Measurements from ENCODE around the gene EHF. TPM values are rescaled to one million over a fixed set of nuclear protein-coding genes. Genes with fewer than 3 reads are reported as not detected.
A peak's percentile ranks its signal among the peaks of the same experiment; 100 is the strongest.

Gene EHF
- total RNA-seq, 1 donor from 2014 or later = 0.25 TPM

- no peaks in the 10 kb centered on the region for H4K20me1 ChIP-seq (ENCODE audit: insufficient read depth, low read length)
- no peak for FAIRE-seq
- peaks cover 6% of the 10 kb centered on the region for H3K4me1 ChIP-seq (ENCODE audit: insufficient read depth, low read length)
- H3K79me2 ChIP-seq (ENCODE audit: insufficient read depth, low read length) = no peaks in the 10 kb centered on the region
- H3K9ac ChIP-seq (ENCODE audit: low read length) = no peak overlapping the region
- Mint-ChIP-seq H3K27me3 (ENCODE audit: low read depth, unreplicated experiment) (no peaks in the 10 kb centered on the region), H3K36me3 (ENCODE audit: low read depth, unreplicated experiment) (no peaks in the 10 kb centered on the region), H3K4me3 (ENCODE audit: unreplicated experiment) (no peak overlapping the region), H3K4me1 (ENCODE audit: low read depth, unreplicated experiment) (peaks cover 17% of the 10 kb centered on the region), H3K9me3 (ENCODE audit: unreplicated experiment) (no peaks in the 10 kb centered on the region), H3K27ac (ENCODE audit: unreplicated experiment) (no peak overlapping the region)
- H2AFZ ChIP-seq (ENCODE audit: low read depth, low read length) = no peak overlapping the region
- no peak overlapping the region for H3K27ac ChIP-seq (ENCODE audit: low read depth, low read length)
- no peak overlapping the region for H3K4me3 ChIP-seq (ENCODE audit: insufficient read depth, low read depth, low read length)
- H3K27me3 ChIP-seq (ENCODE audit: insufficient read depth, low read length) = no peaks in the 10 kb centered on the region
- H3K4me2 ChIP-seq (ENCODE audit: low read length) = no peak overlapping the region
- no peaks in the 10 kb centered on the region for H3K36me3 ChIP-seq (ENCODE audit: insufficient read depth, low read length)
- no peak for TF ChIP-seq EZH2 (IDR thresholded peaks at IDR 0.05; ENCODE audit: insufficient read depth, low read length)
- TF ChIP-seq CTCF (IDR thresholded peaks at IDR 0.05; ENCODE audit: insufficient read depth, low read depth, low read length) = no peak
- H3K9me3 ChIP-seq (ENCODE audit: insufficient read depth, low read depth, low read length) = no peaks in the 10 kb centered on the region
- no peak for DNase-seq (ENCODE audit: low read depth)
Observed at GRCh38 chr11:34639545-34639944, 18.7 kb downstream of the EHF start.

- FAIRE-seq = no peak
- no peak for DNase-seq (ENCODE audit: low read depth)
- no peak overlapping the region for H3K9ac ChIP-seq (ENCODE audit: low read length)
- no peak overlapping the region for H3K27ac ChIP-seq (ENCODE audit: low read depth, low read length)
- H3K4me3 ChIP-seq (ENCODE audit: insufficient read depth, low read depth, low read length) = no peak overlapping the region
- TF ChIP-seq CTCF (IDR thresholded peaks at IDR 0.05; ENCODE audit: insufficient read depth, low read depth, low read length) (no peak), EZH2 (IDR thresholded peaks at IDR 0.05; ENCODE audit: insufficient read depth, low read length) (no peak)
- Mint-ChIP-seq H3K9me3 (ENCODE audit: unreplicated experiment) (no peaks in the 10 kb centered on the region), H3K4me1 (ENCODE audit: low read depth, unreplicated experiment) (peaks cover 24% of the 10 kb centered on the region), H3K27ac (ENCODE audit: unreplicated experiment) (peak overlapping the region; percentile 34), H3K4me3 (ENCODE audit: unreplicated experiment) (no peak overlapping the region), H3K36me3 (ENCODE audit: low read depth, unreplicated experiment) (no peaks in the 10 kb centered on the region), H3K27me3 (ENCODE audit: low read depth, unreplicated experiment) (no peaks in the 10 kb centered on the region)
- H3K36me3 ChIP-seq (ENCODE audit: insufficient read depth, low read length) = no peaks in the 10 kb centered on the region
- H3K9me3 ChIP-seq (ENCODE audit: insufficient read depth, low read depth, low read length) = no peaks in the 10 kb centered on the region
- no peak overlapping the region for H3K4me2 ChIP-seq (ENCODE audit: low read length)
- H3K27me3 ChIP-seq (ENCODE audit: insufficient read depth, low read length) = no peaks in the 10 kb centered on the region
- peaks cover 13% of the 10 kb centered on the region for H3K4me1 ChIP-seq (ENCODE audit: insufficient read depth, low read length)
- no peaks in the 10 kb centered on the region for H3K79me2 ChIP-seq (ENCODE audit: insufficient read depth, low read length)
- no peak overlapping the region for H2AFZ ChIP-seq (ENCODE audit: low read depth, low read length)
- H4K20me1 ChIP-seq (ENCODE audit: insufficient read depth, low read length) = no peaks in the 10 kb centered on the region
Observed at GRCh38 chr11:34640050-34640923, 19.4 kb downstream of the EHF start.

GRCh38 chr11:34640924-34641275, 20.0 kb downstream of the EHF start:
- TF ChIP-seq CTCF (IDR thresholded peaks at IDR 0.05; ENCODE audit: insufficient read depth, low read depth, low read length) (no peak), EZH2 (IDR thresholded peaks at IDR 0.05; ENCODE audit: insufficient read depth, low read length) (no peak)
- H2AFZ ChIP-seq (ENCODE audit: low read depth, low read length) = no peak overlapping the region
- H3K27ac ChIP-seq (ENCODE audit: low read depth, low read length) = no peak overlapping the region
- Mint-ChIP-seq H3K4me1 (ENCODE audit: low read depth, unreplicated experiment) (peaks cover 29% of the 10 kb centered on the region), H3K9me3 (ENCODE audit: unreplicated experiment) (no peaks in the 10 kb centered on the region), H3K4me3 (ENCODE audit: unreplicated experiment) (no peak overlapping the region), H3K36me3 (ENCODE audit: low read depth, unreplicated experiment) (no peaks in the 10 kb centered on the region), H3K27ac (ENCODE audit: unreplicated experiment) (peak overlapping the region; percentile 34), H3K27me3 (ENCODE audit: low read depth, unreplicated experiment) (no peaks in the 10 kb centered on the region)
- no peak overlapping the region for H3K4me3 ChIP-seq (ENCODE audit: insufficient read depth, low read depth, low read length)
- H3K4me2 ChIP-seq (ENCODE audit: low read length) = no peak overlapping the region
- H3K4me1 ChIP-seq (ENCODE audit: insufficient read depth, low read length) = peaks cover 18% of the 10 kb centered on the region
- no peaks in the 10 kb centered on the region for H3K9me3 ChIP-seq (ENCODE audit: insufficient read depth, low read depth, low read length)
- FAIRE-seq (no peak), DNase-seq (ENCODE audit: low read depth) (no peak)
- no peaks in the 10 kb centered on the region for H3K36me3 ChIP-seq (ENCODE audit: insufficient read depth, low read length)
- no peak overlapping the region for H3K9ac ChIP-seq (ENCODE audit: low read length)
- H3K79me2 ChIP-seq (ENCODE audit: insufficient read depth, low read length) = no peaks in the 10 kb centered on the region
- no peaks in the 10 kb centered on the region for H3K27me3 ChIP-seq (ENCODE audit: insufficient read depth, low read length)
- H4K20me1 ChIP-seq (ENCODE audit: insufficient read depth, low read length) = no peaks in the 10 kb centered on the region
